COLO829 (cell line): ENCODE data around the gene NHLRC4.

Source experiments
- DNase-seq: peaks from one replicate; pipeline ENCODE4 v3.0.0; 2012; ENCODE audit warnings: low spot score

Gene NHLRC4

GRCh38 chr16:553601-554296 lies 13.1 kb upstream of the NHLRC4 start:
- DNase-seq: no peak

GRCh38 chr16:554297-554621 lies 12.5 kb upstream of the NHLRC4 start:
- DNase-seq: no peak

- no peak for DNase-seq
Observed at GRCh38 chr16:554640-555365, 12.0 kb upstream of the NHLRC4 start.

- DNase-seq: no peak
Observed at GRCh38 chr16:555528-556473, 11.0 kb upstream of the NHLRC4 start.

GRCh38 chr16:556474-557173 lies 10.2 kb upstream of the NHLRC4 start:
- DNase-seq: no peak

GRCh38 chr16:557463-558297 lies 9.1 kb upstream of the NHLRC4 start:
- DNase-seq: no peak

- DNase-seq: no peak
Observed at GRCh38 chr16:558298-559020, 8.3 kb upstream of the NHLRC4 start.

- DNase-seq: no peak
Observed at GRCh38 chr16:559021-559380, 7.8 kb upstream of the NHLRC4 start.

GRCh38 chr16:559411-560203 lies 7.2 kb upstream of the NHLRC4 start:
- DNase-seq: no peak

- DNase-seq: no peak
Observed at GRCh38 chr16:560204-560700, 6.6 kb upstream of the NHLRC4 start, which contains the start of gene PRR35. TSS of gene PRR35 (plus strand) at chr16:560394. CDS start at chr16:563295, 2,901 bp downstream.

- DNase-seq: no peak
Observed at GRCh38 chr16:560701-561412, 5.9 kb upstream of the NHLRC4 start.

- DNase-seq: no peak
Observed at GRCh38 chr16:561413-561794, 5.4 kb upstream of the NHLRC4 start.

GRCh38 chr16:561957-562938 lies 4.6 kb upstream of the NHLRC4 start:
- no peak for DNase-seq

GRCh38 chr16:563072-563644 lies 3.6 kb upstream of the NHLRC4 start:
- no peak for DNase-seq

GRCh38 chr16:564690-565418 lies 2.0 kb upstream of the NHLRC4 start:
- no peak for DNase-seq
